GM12878 (cell line): ENCODE results near the gene HDAC9. TPM values are rescaled to one million over a fixed set of nuclear protein-coding genes. Genes with fewer than 3 reads are reported as not detected.

Experiments
- ATAC-seq: fragments of 200-7000 bp; cut with Tn5 transposase; 3 replicates; pipeline ENCODE4 v1.9.1; 2020; ENCODE audit warnings: mild to moderate bottlenecking, moderate library complexity
- BruUV-seq: library from RNA; stranded (reverse); fragments of 400-500 nt; replicated peaks from 2 replicates; lab custom pipeline; 2021; lab: Mats Ljungman, UMichigan
- CTCF ChIA-PET: fragments of 300-600 bp; sonication (Branson Sonifier 250); formaldehyde crosslinking; extraction: SDS; loops from one replicate; lab custom pipeline; 2021; ENCODE audit warnings: inconsistent platforms; lab: Yijun Ruan, JAX
- POLR2A ChIA-PET: fragments of 350-600 bp; formaldehyde crosslinking; extraction: SDS; loops from one replicate; lab custom pipeline; 2021; ENCODE audit warnings: inconsistent platforms; lab: Charles Lee
- RAD21 ChIA-PET: fragments of 300-600 bp; sonication (Branson Sonifier 250); formaldehyde crosslinking; loops from one replicate; lab custom pipeline; 2023; ENCODE audit warnings: antibody characterized with exemption; ENCODE audit not compliant: unreplicated experiment; lab: Charles Lee
- SMC1A ChIA-PET: fragments of 300-600 bp; sonication (Branson Sonifier 250); formaldehyde crosslinking; loops from one replicate; lab custom pipeline; 2023; ENCODE audit not compliant: unreplicated experiment, uncharacterized antibody; lab: Charles Lee
- DNase-seq: peaks from one replicate; pipeline ENCODE4 v3.0.0-alpha.2; 2011; ENCODE audit warnings: low read depth, low spot score
- FAIRE-seq: peaks from 3 replicates; lab custom pipeline; 2011; peaks lifted over from hg19 to GRCh38; lab: Jason Lieb, UNC
- H2AFZ ChIP-seq: 2 replicates; pipeline ENCODE4 v1.6.0; 2011; ENCODE audit warnings: low read depth, low read length, control low read depth; ENCODE audit not compliant: control insufficient read depth
- H3K27ac ChIP-seq: 2 replicates; pipeline ENCODE4 v1.5.1; 2011; ENCODE audit warnings: control low read depth; ENCODE audit not compliant: control insufficient read depth, insufficient read depth
- H3K27me3 ChIP-seq, 2 experiments: replicated peaks in 1 of 2; 2 replicates each; pipeline versions ENCODE4 v1.6.0 to v1.6.1; 2011; ENCODE audit warnings: low read length in 1 of 2; ENCODE audit not compliant: control insufficient read depth in 2 of 2, insufficient read depth in 2 of 2
- H3K36me3 ChIP-seq, 2 experiments: 2 replicates each; pipeline ENCODE4 v1.5.1; 2011; ENCODE audit warnings: low read length in 1 of 2; ENCODE audit not compliant: control insufficient read depth in 2 of 2, insufficient read depth in 2 of 2
- H3K4me1 ChIP-seq: 2 replicates; pipeline ENCODE4 v1.6.1; 2011; ENCODE audit warnings: mild to moderate bottlenecking, low read length, moderate library complexity, mixed read lengths; ENCODE audit not compliant: control insufficient read depth, insufficient read depth
- H3K4me2 ChIP-seq: 2 replicates; pipeline ENCODE4 v1.6.0; 2011; ENCODE audit warnings: control low read depth; ENCODE audit not compliant: control insufficient read depth, insufficient read depth
- H3K4me3 ChIP-seq: fragments of 200-600 bp; sonication (generic); 2 replicates; pipeline ENCODE4 v1.5.1; 2016
- H3K79me2 ChIP-seq: 2 replicates; pipeline ENCODE4 v1.6.0; 2011; ENCODE audit warnings: low read length; ENCODE audit not compliant: control insufficient read depth, insufficient read depth
- H3K9ac ChIP-seq: 2 replicates; pipeline ENCODE4 v1.8.0; 2011; ENCODE audit warnings: low read length, control low read depth, mixed read lengths; ENCODE audit not compliant: control insufficient read depth, insufficient read depth
- H3K9me3 ChIP-seq: replicated peaks from 3 replicates; pipeline ENCODE4 v1.5.1; 2011; ENCODE audit warnings: mild to moderate bottlenecking, low read length; ENCODE audit not compliant: control insufficient read depth, insufficient read depth
- H4K20me1 ChIP-seq: 2 replicates; pipeline ENCODE4 v1.6.0; 2011; ENCODE audit not compliant: control insufficient read depth, insufficient read depth
- IKZF1 ChIP-seq: fragments of 450-650 bp; conservative IDR thresholded peaks from 2 replicates; pipeline ENCODE4 v1.6.1; 2017; ENCODE audit warnings: antibody characterized with exemption, mild to moderate bottlenecking
- ZNF592 ChIP-seq: fragments of 450-650 bp; IDR thresholded peaks from 2 replicates; pipeline ENCODE4 v1.6.1; 2017; ENCODE audit warnings: mild to moderate bottlenecking, moderate library complexity
- WGBS: methylation state at CpG from one replicate; pipeline ENCODE4 v1.1.6; 2016; ENCODE audit warnings: low lambda C conversion rate; ENCODE audit not compliant: insufficient replicate concordance, insufficient coverage; ENCODE audit errors: missing lambda C conversion rate; 5-methylcytosine and 5-hydroxymethylcytosine counted together
- in situ Hi-C: fragments of 300-500 bp; cut with MboI; formaldehyde crosslinking; loops from 9 replicates; pipeline ENCODE4 v1.14.3; 2018; ENCODE audit warnings: mixed read lengths
- intact Hi-C: fragments of 100-400 bp; cut with micrococcal nuclease; formaldehyde crosslinking; loops from one replicate; pipeline ENCODE4 v1.14.2; 2022; ENCODE audit not compliant: unreplicated experiment
- polyA plus RNA-seq, 11 experiments: library from polyadenylated mRNA; depleted of rRNA in 4 of 11; unstranded in 6 of 11; stranded (reverse) in 5 of 11; fragments of >200 nt; fragmentation: Nextera tagmentation in 4 of 11; fragmentation: Illumina TruSeq in 1 of 11; extraction: Ambion mirVana in 4 of 11; extraction: Trizol in 1 of 11; gene quantifications; 1 replicate in 1 of 11; 2 replicates in 10 of 11; pipeline versions ENCODE4 v1.2.1 to v1.2.3, GENCODE V29; 2011 to 2016; ENCODE audit warnings: inconsistent platforms in 2 of 11, missing spikeins in 2 of 11, low read depth in 1 of 11
- total RNA-seq, 4 experiments: library from RNA; depleted of rRNA in 3 of 4; stranded (reverse); fragments of >200 nt in 3 of 4; fragmentation: Illumina TruSeq in 1 of 4; extraction: Trizol in 1 of 4; gene quantifications; 2 replicates each; pipeline versions ENCODE4 v1.2.1 to v1.2.3, GENCODE V29; 2013 to 2021

Gene HDAC9
- total and polyA plus RNA-seq, 10 of the 15 experiments (the other 5 are each of a cell fraction or from before 2014, with no cell fraction given): 0.73 to 12.8 (median 0.92) TPM

DNA sequence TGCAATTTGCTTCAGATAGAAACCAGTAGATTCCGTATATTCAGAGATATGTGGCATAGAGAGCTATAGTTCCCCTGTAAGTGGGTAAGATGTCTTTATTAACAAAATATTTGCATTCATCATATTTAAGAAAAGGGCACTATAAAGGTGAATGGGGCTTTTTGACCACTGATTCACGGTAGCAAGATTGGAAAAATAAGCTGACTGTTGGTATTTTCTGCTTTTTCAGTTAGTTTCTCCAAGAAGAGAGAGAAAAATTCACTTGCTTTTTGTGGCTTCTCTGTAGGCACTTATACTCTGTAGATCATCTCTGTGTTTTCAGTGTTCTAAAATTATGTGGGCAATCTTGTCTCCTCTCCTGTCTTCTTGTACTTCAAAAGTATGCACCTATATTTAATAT, 376.8 kb downstream of the HDAC9 start:
- TF ChIP-seq ZNF592 (no peak), IKZF1 (no peak)
- FAIRE-seq (no peak), ATAC-seq (no peak), DNase-seq (no peak)
- ChIA-PET SMC1A (no interaction called here), RAD21 (no interaction called here), CTCF (interaction anchor here (1.1 kb wide), 1 partner anchor 38 kb away, joined by 3 read pairs; no protein-coding TSS in a partner anchor), POLR2A (no interaction called here)
- Histone ChIP-seq H3K27me3 (no peaks in the 10 kb centered on the region), H3K4me3 (no peak overlapping the region), H3K4me2 (no peak overlapping the region), H3K27ac (no peak overlapping the region), H3K9me3 (no peaks in the 10 kb centered on the region), H3K4me1 (no peaks in the 10 kb centered on the region), H3K9ac (no peak overlapping the region), H2AFZ (no peak overlapping the region), H4K20me1 (no peaks in the 10 kb centered on the region), H3K36me3 (no peaks in the 10 kb centered on the region), H3K79me2 (no peaks in the 10 kb centered on the region)
- WGBS: 4% methylated on average over 2 of the region's 2 CpGs
- intact Hi-C loops (no loop called here), in situ Hi-C loops (no loop called here)
- no TSS peak for BruUV-seq
